Mucosa of descending colon (tissue), 3 donors: ENCODE results near the gene FBXO11. TPM values are rescaled to one million over a fixed set of nuclear protein-coding genes. Genes with fewer than 3 reads are reported as not detected.

Experiments used
- ATAC-seq: fragments of 200-7000 bp; cut with Tn5 transposase; one replicate; pipeline ENCODE4 v1.9.1; 2020; ENCODE audit warnings: mild to moderate bottlenecking, moderate library complexity
- DNase-seq, 3 donors: peaks; one replicate each; pipeline ENCODE4 v3.0.0-alpha.2; 2020
- H3K36me3 ChIP-seq: fragments of 200-600 bp; one replicate; pipeline ENCODE4 v1.8.0; 2021; ENCODE audit warnings: low read depth, mild to moderate bottlenecking
- H3K4me1 ChIP-seq: fragments of 200-600 bp; one replicate; pipeline ENCODE4 v1.8.0; 2021; ENCODE audit warnings: low read depth, mild to moderate bottlenecking
- H3K4me3 ChIP-seq: fragments of 200-600 bp; one replicate; pipeline ENCODE4 v1.8.0; 2021; ENCODE audit warnings: mild to moderate bottlenecking
- H3K9me3 ChIP-seq: fragments of 200-600 bp; one replicate; pipeline ENCODE4 v1.8.0; 2021; ENCODE audit warnings: mild to moderate bottlenecking
- CTCF ChIP-seq: fragments of 200-600 bp; IDR thresholded peaks from one replicate; pipeline ENCODE4 v1.8.0; 2022; ENCODE audit warnings: antibody characterized with exemption, mild to moderate bottlenecking
- intact Hi-C, 2 donors: fragments of 100-400 bp; cut with DNase I in 1 of 2; cut with micrococcal nuclease in 1 of 2; formaldehyde crosslinking; loops; one replicate each; pipeline versions ENCODE4 v1.11.0 to v1.11.1; 2022; cut with DNase I, micrococcal nuclease
- total RNA-seq, 3 donors: library from RNA; stranded (reverse); fragmentation: NEBNext Ultra II Directional in 2 of 3; extraction: Animal tissue kit (Norgen Biotek cat#: 25700) in 2 of 3; gene quantifications; one replicate each; pipeline versions ENCODE4 v1.2.1 to v1.2.4, GENCODE V29; 2021 to 2023
- donor health status: DM: no; HTN: no; CAD: no; lungs with moderate emphysema.
- donor health status: DM: no; HTN: no; CAD: no.
- donor health status: DM: no; HTN: yes; CAD: no.

Gene FBXO11
- total RNA-seq, 3 donors from 2014 or later, result 40.7 to 70.4 (median 46.7) TPM

- Histone ChIP-seq H3K36me3 (no peaks in the 10 kb centered on the region), H3K4me3 (no peak overlapping the region), H3K9me3 (peaks cover 11% of the 10 kb centered on the region), H3K4me1 (no peaks in the 10 kb centered on the region)
- ATAC-seq (no peak), DNase-seq (no peak)
- intact Hi-C loops, result no loop called here
- no peak for TF ChIP-seq CTCF
These were observed 162.2 kb downstream of the FBXO11 start for GRCh38 chr2:47744074-47744473.

GRCh38 chr2:47741637-47742036 lies 164.7 kb downstream of the FBXO11 start:
- TF ChIP-seq CTCF, result no peak
- no peak for ATAC-seq
- intact Hi-C loops, result no loop called here
- H3K9me3 ChIP-seq, result no peaks in the 10 kb centered on the region
- H3K4me3 ChIP-seq, result no peak overlapping the region
- no peaks in the 10 kb centered on the region for H3K4me1 ChIP-seq
- no peaks in the 10 kb centered on the region for H3K36me3 ChIP-seq
- no peak for DNase-seq

- Histone ChIP-seq H3K9me3 (no peaks in the 10 kb centered on the region), H3K36me3 (no peaks in the 10 kb centered on the region), H3K4me1 (no peaks in the 10 kb centered on the region), H3K4me3 (no peak overlapping the region)
- intact Hi-C loops, result no loop called here
- DNase-seq, result no peak
- ATAC-seq, result no peak
- no peak for TF ChIP-seq CTCF
These were observed 165.2 kb downstream of the FBXO11 start for GRCh38 chr2:47741101-47741500.

Other genes with a start within 250 kb of the FBXO11 start
- 10 to 100 TPM; 12.0 to 42.1 (median 21.8) TPM for gene MSH6, start 123.4 kb downstream of the FBXO11 start, total RNA-seq